Caco-2 (cell line): ENCODE measurements around the gene KDM4F. TPM values are rescaled to one million over a fixed set of nuclear protein-coding genes. Genes with fewer than 3 reads are reported as not detected.

Source experiments
- BruUV-seq: library from RNA; stranded (reverse); fragments of 400-500 nt; replicated peaks from 2 replicates; lab custom pipeline; 2021; lab: Mats Ljungman, UMichigan
- CTCF ChIA-PET: fragments of 300-600 bp; sonication (Branson Sonifier 250); formaldehyde crosslinking; loops from one replicate; lab custom pipeline; 2022; ENCODE audit warnings: antibody characterized with exemption; lab: Charles Lee
- POLR2A ChIA-PET: fragments of 300-600 bp; sonication (Branson Sonifier 250); formaldehyde crosslinking; loops from one replicate; lab custom pipeline; 2022; ENCODE audit warnings: antibody characterized with exemption; lab: Charles Lee
- DNase-seq, 2 experiments: peaks; one replicate each; pipeline versions ENCODE4 v3.0.0 to v3.0.0-alpha.2; 2020 to 2022
- H3K27me3 ChIP-seq: replicated peaks from 2 replicates; pipeline ENCODE4 v1.6.0; 2011; ENCODE audit warnings: low read length; ENCODE audit not compliant: control insufficient read depth, insufficient read depth
- H3K36me3 ChIP-seq: 2 replicates; pipeline ENCODE4 v1.5.1; 2011; ENCODE audit warnings: low read length; ENCODE audit not compliant: control insufficient read depth, insufficient read depth
- H3K4me1 ChIP-seq: fragments of 250-450 bp; sonication (Bioruptor Pico); 2 replicates; pipeline ENCODE4 v1.5.1; 2020; ENCODE audit warnings: mild to moderate bottlenecking
- H3K4me3 ChIP-seq: 2 replicates; pipeline ENCODE4 v1.5.1; 2011; ENCODE audit warnings: low read depth, mild to moderate bottlenecking, control low read depth, low read length
- H3K9me3 ChIP-seq: fragments of 250-450 bp; sonication (Bioruptor Pico); 2 replicates; pipeline ENCODE4 v1.5.1; 2020; ENCODE audit warnings: mild to moderate bottlenecking, moderate library complexity
- H3K27ac Mint-ChIP-seq: one replicate; pipeline ENCODE4 v1.8.0; 2022; ENCODE audit warnings: mixed read lengths; ENCODE audit not compliant: unreplicated experiment
- H3K27me3 Mint-ChIP-seq: one replicate; pipeline ENCODE4 v1.8.0; 2022; ENCODE audit warnings: mixed read lengths; ENCODE audit not compliant: insufficient read depth, unreplicated experiment
- H3K36me3 Mint-ChIP-seq: one replicate; pipeline ENCODE4 v1.8.0; 2022; ENCODE audit warnings: mild to moderate bottlenecking, mixed read lengths; ENCODE audit not compliant: insufficient read depth, unreplicated experiment
- H3K4me1 Mint-ChIP-seq: one replicate; pipeline ENCODE4 v1.8.0; 2022; ENCODE audit warnings: low read depth, mixed read lengths; ENCODE audit not compliant: unreplicated experiment
- H3K4me3 Mint-ChIP-seq: one replicate; pipeline ENCODE4 v1.8.0; 2022; ENCODE audit warnings: mild to moderate bottlenecking, moderate library complexity, mixed read lengths; ENCODE audit not compliant: unreplicated experiment
- H3K9me3 Mint-ChIP-seq: one replicate; pipeline ENCODE4 v1.8.0; 2022; ENCODE audit warnings: mixed read lengths; ENCODE audit not compliant: unreplicated experiment
- intact Hi-C: fragments of 100-400 bp; cut with micrococcal nuclease; formaldehyde crosslinking; loops from one replicate; pipeline ENCODE4 v1.10.0; 2022; ENCODE audit not compliant: unreplicated experiment
- total RNA-seq: library from RNA; stranded (reverse); gene quantifications from 2 replicates; pipeline ENCODE4 v1.2.3, GENCODE V29; 2022
- TF ChIP-seq, protein P1 (sequence below), 2 experiments: fragments of 200-600 bp in 1 of 2; IDR thresholded peaks; 1 replicate in 1 of 2; 2 replicates in 1 of 2; pipeline versions ENCODE4 v1.5.1 to v1.8.0; 2011 to 2022; ENCODE audit warnings: antibody characterized with exemption in 1 of 2, control low read depth in 1 of 2, inconsistent platforms in 1 of 2, low read depth in 1 of 2, low read length in 1 of 2, mild to moderate bottlenecking in 1 of 2, moderate library complexity in 1 of 2; ENCODE audit not compliant: insufficient read depth in 1 of 2, severe bottlenecking in 1 of 2, unreplicated experiment in 1 of 2

Gene KDM4F
- total RNA-seq, 1 experiment from 2014 or later: not detected

DNA sequence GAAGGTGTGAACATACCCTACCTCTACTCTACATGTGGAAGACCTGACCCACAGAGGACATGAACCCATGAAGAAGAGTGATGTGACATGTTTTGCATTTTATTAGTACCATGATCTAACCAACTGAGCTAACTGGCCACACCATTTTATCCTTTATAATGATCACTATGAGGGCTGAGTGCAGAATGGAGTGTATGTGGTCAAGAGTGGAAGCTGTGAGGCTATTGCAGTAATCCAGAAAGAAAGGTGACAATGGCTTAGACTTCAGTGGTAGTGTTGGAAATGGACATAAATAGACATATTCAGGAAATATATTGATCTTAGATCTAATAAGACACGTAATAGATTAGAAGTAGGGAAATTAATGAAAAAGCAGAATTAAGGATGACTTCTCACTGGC, 21.2 kb downstream of the KDM4F start:
- POLR2A ChIA-PET: interaction anchor here (0.6 kb wide), 1 partner anchor 19 kb away, joined by 3 read pairs; the partner anchor contains the start of gene ENDOD1

GRCh38 chr11:95072948-95073347, 23.7 kb downstream of the KDM4F start:
- H3K9me3 ChIP-seq: no peaks in the 10 kb centered on the region
- POLR2A ChIA-PET: interaction anchor here (0.6 kb wide), 2 partner anchors 128 to 315 kb away, joined by 3 read pairs; no protein-coding TSS in a partner anchor
- Mint-ChIP-seq H3K27me3 (no peaks in the 10 kb centered on the region), H3K27ac (no peak overlapping the region), H3K4me1 (peaks cover 16% of the 10 kb centered on the region), H3K9me3 (no peaks in the 10 kb centered on the region), H3K36me3 (peaks cover 21% of the 10 kb centered on the region), H3K4me3 (no peak overlapping the region)
- DNase-seq: no peak
- CTCF ChIA-PET: interaction anchor here (1.4 to 1.8 kb wide), 2 partner anchors 17 to 20 kb away, joined by 3 to 8 read pairs; partner anchors contain the start of gene ENDOD1
- TF ChIP-seq, protein P1, sequence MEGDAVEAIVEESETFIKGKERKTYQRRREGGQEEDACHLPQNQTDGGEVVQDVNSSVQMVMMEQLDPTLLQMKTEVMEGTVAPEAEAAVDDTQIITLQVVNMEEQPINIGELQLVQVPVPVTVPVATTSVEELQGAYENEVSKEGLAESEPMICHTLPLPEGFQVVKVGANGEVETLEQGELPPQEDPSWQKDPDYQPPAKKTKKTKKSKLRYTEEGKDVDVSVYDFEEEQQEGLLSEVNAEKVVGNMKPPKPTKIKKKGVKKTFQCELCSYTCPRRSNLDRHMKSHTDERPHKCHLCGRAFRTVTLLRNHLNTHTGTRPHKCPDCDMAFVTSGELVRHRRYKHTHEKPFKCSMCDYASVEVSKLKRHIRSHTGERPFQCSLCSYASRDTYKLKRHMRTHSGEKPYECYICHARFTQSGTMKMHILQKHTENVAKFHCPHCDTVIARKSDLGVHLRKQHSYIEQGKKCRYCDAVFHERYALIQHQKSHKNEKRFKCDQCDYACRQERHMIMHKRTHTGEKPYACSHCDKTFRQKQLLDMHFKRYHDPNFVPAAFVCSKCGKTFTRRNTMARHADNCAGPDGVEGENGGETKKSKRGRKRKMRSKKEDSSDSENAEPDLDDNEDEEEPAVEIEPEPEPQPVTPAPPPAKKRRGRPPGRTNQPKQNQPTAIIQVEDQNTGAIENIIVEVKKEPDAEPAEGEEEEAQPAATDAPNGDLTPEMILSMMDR (IDR thresholded peaks at IDR 0.05; ENCODE audit: insufficient read depth in 1 of 2, low read depth in 1 of 2, low read length in 1 of 2, severe bottlenecking in 1 of 2, unreplicated experiment in 1 of 2): no peak
- no TSS peak for BruUV-seq
- H3K27me3 ChIP-seq: no peaks in the 10 kb centered on the region
- no peak overlapping the region for H3K4me3 ChIP-seq
- no peaks in the 10 kb centered on the region for H3K36me3 ChIP-seq
- peaks cover 14% of the 10 kb centered on the region for H3K4me1 ChIP-seq
- intact Hi-C loops: no loop called here

More for the DNA sequence above, 21.2 kb downstream of the KDM4F start:
- DNase-seq: no peak
- CTCF ChIA-PET: no interaction called here
- Mint-ChIP-seq H3K4me3 (no peak overlapping the region), H3K27me3 (no peaks in the 10 kb centered on the region), H3K27ac (no peak overlapping the region), H3K9me3 (no peaks in the 10 kb centered on the region), H3K36me3 (peaks cover 35% of the 10 kb centered on the region), H3K4me1 (peaks cover 15% of the 10 kb centered on the region)
- Histone ChIP-seq H3K9me3 (no peaks in the 10 kb centered on the region), H3K36me3 (no peaks in the 10 kb centered on the region), H3K4me3 (no peak overlapping the region), H3K27me3 (no peaks in the 10 kb centered on the region), H3K4me1 (peaks cover 12% of the 10 kb centered on the region)
- TF ChIP-seq, protein P1 (IDR thresholded peaks at IDR 0.05; ENCODE audit: insufficient read depth in 1 of 2, low read depth in 1 of 2, low read length in 1 of 2, severe bottlenecking in 1 of 2, unreplicated experiment in 1 of 2): no peak
- intact Hi-C loops: no loop called here
- no TSS peak for BruUV-seq

- H3K4me1 Mint-ChIP-seq: peaks cover 8% of the 10 kb centered on the region
- TF ChIP-seq, protein P1 (IDR thresholded peaks at IDR 0.05; ENCODE audit: insufficient read depth in 1 of 2, low read depth in 1 of 2, low read length in 1 of 2, severe bottlenecking in 1 of 2, unreplicated experiment in 1 of 2): no peak
- no peak for DNase-seq
- Histone ChIP-seq H3K4me1 (peaks cover 9% of the 10 kb centered on the region; the same call in 1 of the 2 replicates), H3K4me3 (no peak overlapping the region), H3K27me3 (no peaks in the 10 kb centered on the region), H3K36me3 (no peaks in the 10 kb centered on the region), H3K9me3 (no peaks in the 10 kb centered on the region)
- BruUV-seq: no TSS peak
- no peaks in the 10 kb centered on the region for H3K27me3 Mint-ChIP-seq
- ChIA-PET POLR2A (no interaction called here), CTCF (interaction anchor here (1.8 kb wide), 1 partner anchor 18 kb away, joined by 8 read pairs; no protein-coding TSS in a partner anchor)
- no peak overlapping the region for H3K4me3 Mint-ChIP-seq
- H3K9me3 Mint-ChIP-seq: no peaks in the 10 kb centered on the region
- H3K27ac Mint-ChIP-seq: no peak overlapping the region
- intact Hi-C loops: no loop called here
- peaks cover 7% of the 10 kb centered on the region for H3K36me3 Mint-ChIP-seq
Measured at GRCh38 chr11:95074792-95075563, 25.8 kb downstream of the KDM4F start.
